ENCODE measurements around the gene POLN.
"Not testable (repeated sequence)": the region's sequence is repeated elsewhere in the genome, so short reads cannot be mapped to it uniquely, and the experiment has no call there.

POLN gene

DNA sequence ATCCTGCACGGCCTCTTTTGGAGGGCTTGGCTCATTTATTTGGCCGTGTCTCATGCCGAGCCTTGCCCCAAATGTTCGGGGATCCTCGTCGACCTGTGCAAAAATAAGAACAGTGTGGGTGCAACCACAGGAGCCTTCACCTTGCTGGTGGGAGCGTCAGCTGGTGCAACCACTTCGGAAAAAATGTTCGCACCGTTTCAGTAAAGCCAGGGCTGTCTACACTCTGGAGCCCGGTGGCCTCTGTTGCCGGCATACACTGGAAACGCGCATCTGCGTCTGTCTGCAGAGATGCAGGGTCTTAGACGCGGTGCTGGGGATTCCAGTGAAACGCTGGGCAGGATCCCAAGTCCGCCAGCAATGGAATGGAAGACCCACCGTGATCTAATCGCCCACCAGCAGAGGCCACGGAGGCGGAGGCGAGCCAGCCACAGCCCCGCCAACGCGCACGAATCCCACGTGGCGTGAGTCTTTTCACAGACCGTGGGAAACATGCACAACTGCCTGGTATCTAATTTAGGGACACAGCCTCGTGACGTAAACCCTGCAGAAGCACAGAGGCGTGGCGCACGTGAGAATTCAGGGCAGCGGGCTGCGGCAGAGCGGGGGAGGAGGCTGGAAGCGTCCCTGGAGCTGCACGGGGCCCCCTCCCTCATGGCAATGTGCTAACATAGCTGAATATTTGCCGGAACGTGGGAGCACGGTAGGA lies 33.8 kb upstream of the POLN start:
- H3K36me3 ChIP-seq (ENCODE audit: low read depth), result no peaks in the 10 kb centered on the region

DNA sequence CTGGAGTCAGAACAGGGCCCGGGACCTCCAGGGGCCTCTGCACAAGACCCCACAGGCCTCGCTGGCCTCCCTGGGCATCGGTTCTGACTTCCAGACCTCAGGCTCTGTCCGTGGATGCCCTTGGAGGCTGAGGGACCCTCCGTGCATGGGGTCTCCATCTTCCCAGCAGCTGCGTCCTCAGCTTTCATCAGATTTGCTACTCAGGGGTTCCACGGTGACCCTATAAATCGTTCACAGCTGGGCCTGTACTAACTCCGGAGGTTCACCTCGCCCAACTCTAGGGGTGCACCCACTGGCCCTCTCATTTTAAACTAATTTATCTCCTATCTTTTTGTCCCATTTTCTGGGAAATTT lies 33.1 kb upstream of the POLN start:
- not testable (repeated sequence) for H3K27me3 ChIP-seq (ENCODE audit: insufficient read depth, poor library complexity, severe bottlenecking); ATAC-seq (ENCODE audit: low read depth); DNase-seq (ENCODE audit: low spot score); H3K36me3 ChIP-seq (ENCODE audit: low read depth); H3K27ac ChIP-seq (ENCODE audit: poor library complexity, severe bottlenecking); H3K4me3 ChIP-seq (ENCODE audit: severe bottlenecking); H3K9me3 ChIP-seq (ENCODE audit: severe bottlenecking); H3K4me1 ChIP-seq (ENCODE audit: insufficient read depth, poor library complexity, severe bottlenecking)

More for the DNA sequence above, 33.8 kb upstream of the POLN start:
- TF ChIP-seq, protein P1, sequence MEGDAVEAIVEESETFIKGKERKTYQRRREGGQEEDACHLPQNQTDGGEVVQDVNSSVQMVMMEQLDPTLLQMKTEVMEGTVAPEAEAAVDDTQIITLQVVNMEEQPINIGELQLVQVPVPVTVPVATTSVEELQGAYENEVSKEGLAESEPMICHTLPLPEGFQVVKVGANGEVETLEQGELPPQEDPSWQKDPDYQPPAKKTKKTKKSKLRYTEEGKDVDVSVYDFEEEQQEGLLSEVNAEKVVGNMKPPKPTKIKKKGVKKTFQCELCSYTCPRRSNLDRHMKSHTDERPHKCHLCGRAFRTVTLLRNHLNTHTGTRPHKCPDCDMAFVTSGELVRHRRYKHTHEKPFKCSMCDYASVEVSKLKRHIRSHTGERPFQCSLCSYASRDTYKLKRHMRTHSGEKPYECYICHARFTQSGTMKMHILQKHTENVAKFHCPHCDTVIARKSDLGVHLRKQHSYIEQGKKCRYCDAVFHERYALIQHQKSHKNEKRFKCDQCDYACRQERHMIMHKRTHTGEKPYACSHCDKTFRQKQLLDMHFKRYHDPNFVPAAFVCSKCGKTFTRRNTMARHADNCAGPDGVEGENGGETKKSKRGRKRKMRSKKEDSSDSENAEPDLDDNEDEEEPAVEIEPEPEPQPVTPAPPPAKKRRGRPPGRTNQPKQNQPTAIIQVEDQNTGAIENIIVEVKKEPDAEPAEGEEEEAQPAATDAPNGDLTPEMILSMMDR (IDR thresholded peaks at IDR 0.05; ENCODE audit: poor library complexity, severe bottlenecking), result no peak
- H3K9me3 ChIP-seq (ENCODE audit: severe bottlenecking), result no peaks in the 10 kb centered on the region
- no peak overlapping the region for H3K4me3 ChIP-seq (ENCODE audit: severe bottlenecking)
- DNase-seq (ENCODE audit: low spot score) (no peak), ATAC-seq (ENCODE audit: low read depth) (no peak)
- no peaks in the 10 kb centered on the region for H3K4me1 ChIP-seq (ENCODE audit: insufficient read depth, poor library complexity, severe bottlenecking)
- H3K27ac ChIP-seq (ENCODE audit: poor library complexity, severe bottlenecking), result no peak overlapping the region
- no peaks in the 10 kb centered on the region for H3K27me3 ChIP-seq (ENCODE audit: insufficient read depth, poor library complexity, severe bottlenecking)

DNA sequence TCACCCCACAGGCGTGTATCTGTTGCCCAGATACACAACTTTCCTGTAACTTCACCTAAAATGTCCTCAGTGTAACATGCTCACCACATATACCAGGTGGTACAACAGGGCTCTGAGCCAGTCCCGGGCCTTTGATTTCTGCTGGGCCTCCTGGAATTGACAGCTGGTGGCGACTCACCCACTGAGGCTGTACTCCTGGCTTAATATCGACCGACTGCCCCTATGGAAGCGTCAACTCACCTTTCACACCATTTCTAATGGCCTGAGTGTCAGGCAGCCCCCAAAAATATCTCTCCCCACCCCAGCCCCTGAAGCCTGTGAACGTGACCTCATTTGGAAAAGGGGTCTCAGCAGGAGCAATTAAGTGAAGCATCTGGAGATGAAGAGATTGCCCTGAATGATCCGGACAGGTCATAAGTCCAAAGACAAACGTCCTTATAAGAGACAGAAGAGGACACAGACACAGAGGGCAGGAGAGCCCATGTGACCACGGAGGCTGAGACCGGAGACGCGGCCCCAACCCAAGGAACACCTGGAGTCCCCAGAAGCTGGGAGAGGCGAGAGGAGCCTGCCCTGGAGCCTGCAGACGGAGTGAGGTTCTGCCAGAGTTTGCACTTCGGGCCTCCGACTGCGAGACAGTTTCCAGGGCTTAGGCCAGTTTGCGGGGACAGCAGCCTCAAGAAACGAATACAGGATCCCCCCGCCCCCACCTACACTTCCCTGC lies 32.6 kb upstream of the POLN start:
- TF ChIP-seq, protein P1 (IDR thresholded peaks at IDR 0.05; ENCODE audit: poor library complexity, severe bottlenecking), result no peak
- Histone ChIP-seq H3K27me3 (ENCODE audit: insufficient read depth, poor library complexity, severe bottlenecking) (no peaks in the 10 kb centered on the region), H3K27ac (ENCODE audit: poor library complexity, severe bottlenecking) (no peak overlapping the region), H3K4me1 (ENCODE audit: insufficient read depth, poor library complexity, severe bottlenecking) (no peaks in the 10 kb centered on the region), H3K36me3 (ENCODE audit: low read depth) (no peaks in the 10 kb centered on the region), H3K4me3 (ENCODE audit: severe bottlenecking) (no peak overlapping the region), H3K9me3 (ENCODE audit: severe bottlenecking) (no peaks in the 10 kb centered on the region)
- ATAC-seq (ENCODE audit: low read depth) (no peak), DNase-seq (ENCODE audit: low spot score) (no peak)

DNA sequence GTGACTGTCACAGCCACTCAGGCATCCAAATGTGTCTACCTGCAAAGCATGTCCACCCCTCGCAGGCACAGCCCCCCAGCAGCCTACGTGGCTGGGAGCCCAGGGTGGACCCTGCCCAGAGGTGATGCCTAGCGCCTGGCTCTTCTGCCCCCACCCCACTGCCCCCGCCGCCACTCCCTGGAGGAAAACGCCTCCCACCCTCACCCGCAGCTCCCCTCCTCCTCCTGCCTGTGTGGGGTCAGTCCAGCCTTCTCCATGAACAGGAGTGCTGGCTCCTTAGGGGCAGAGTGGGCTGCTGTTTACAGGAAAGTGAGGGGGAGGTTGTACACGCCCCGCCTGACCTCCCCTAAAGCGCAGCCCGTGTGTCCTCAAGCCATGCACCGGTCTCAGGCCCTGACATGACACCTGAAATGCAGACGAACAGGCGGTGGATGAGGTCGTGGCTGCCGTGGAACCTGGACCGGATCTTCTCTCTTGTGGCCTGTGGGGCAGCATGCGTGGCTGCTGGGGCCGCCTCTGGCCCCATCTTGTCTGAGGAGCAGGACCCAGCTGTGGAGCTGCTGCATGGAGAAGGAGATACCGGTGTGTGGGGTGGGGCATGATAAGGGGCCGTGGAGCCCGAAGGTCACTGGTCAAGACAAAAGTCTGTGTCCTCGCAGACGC lies 31.9 kb upstream of the POLN start:
- no peak overlapping the region for H3K4me3 ChIP-seq (ENCODE audit: severe bottlenecking)
- no peaks in the 10 kb centered on the region for H3K27me3 ChIP-seq (ENCODE audit: insufficient read depth, poor library complexity, severe bottlenecking)
- H3K9me3 ChIP-seq (ENCODE audit: severe bottlenecking), result no peaks in the 10 kb centered on the region
- no peak for ATAC-seq (ENCODE audit: low read depth)
- no peaks in the 10 kb centered on the region for H3K4me1 ChIP-seq (ENCODE audit: insufficient read depth, poor library complexity, severe bottlenecking)
- DNase-seq (ENCODE audit: low spot score), result no peak
- no peak overlapping the region for H3K27ac ChIP-seq (ENCODE audit: poor library complexity, severe bottlenecking)
- TF ChIP-seq, protein P1 (IDR thresholded peaks at IDR 0.05; ENCODE audit: poor library complexity, severe bottlenecking), result no peak
- H3K36me3 ChIP-seq (ENCODE audit: low read depth), result no peaks in the 10 kb centered on the region

DNA sequence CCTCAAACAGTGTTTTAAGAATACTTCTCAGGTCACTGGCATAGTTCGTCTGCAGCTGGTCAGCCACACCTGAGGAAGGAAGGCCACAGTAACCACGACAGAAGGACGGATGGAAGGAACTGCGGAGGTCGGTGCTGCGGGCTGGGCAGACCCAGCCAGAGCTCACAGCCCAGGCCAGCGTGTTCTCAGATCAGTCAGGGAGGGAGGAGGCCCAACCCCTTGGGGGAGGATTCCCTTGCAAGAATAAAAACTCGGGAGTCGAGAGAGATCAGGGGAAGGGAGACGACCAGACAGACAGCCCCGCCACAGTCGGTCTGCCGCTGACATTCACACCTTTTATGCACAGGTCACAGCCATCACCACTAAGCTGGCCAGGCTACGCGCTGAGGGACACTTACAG lies 31.3 kb upstream of the POLN start:
- no peaks in the 10 kb centered on the region for H3K36me3 ChIP-seq (ENCODE audit: low read depth)
- ATAC-seq (ENCODE audit: low read depth), result no peak
- DNase-seq (ENCODE audit: low spot score), result no peak
- TF ChIP-seq, protein P1 (IDR thresholded peaks at IDR 0.05; ENCODE audit: poor library complexity, severe bottlenecking), result no peak
- H3K4me1 ChIP-seq (ENCODE audit: insufficient read depth, poor library complexity, severe bottlenecking), result no peaks in the 10 kb centered on the region
- H3K27me3 ChIP-seq (ENCODE audit: insufficient read depth, poor library complexity, severe bottlenecking), result no peaks in the 10 kb centered on the region
- H3K9me3 ChIP-seq (ENCODE audit: severe bottlenecking), result no peaks in the 10 kb centered on the region
- H3K27ac ChIP-seq (ENCODE audit: poor library complexity, severe bottlenecking), result no peak overlapping the region
- no peak overlapping the region for H3K4me3 ChIP-seq (ENCODE audit: severe bottlenecking)
